CD14-positive monocyte (primary cell): ENCODE data around the gene EYS. TPM values are rescaled to one million over a fixed set of nuclear protein-coding genes. Genes with fewer than 3 reads are reported as not detected.

Source experiments
- DNase-seq, 3 donors: peaks; one replicate each; pipeline ENCODE4 v3.0.0-alpha.2; 2011 to 2022
- H2AFZ ChIP-seq: 2 replicates; pipeline ENCODE4 v1.6.0; 2012; ENCODE audit warnings: mild to moderate bottlenecking, low read depth, low read length, inconsistent platforms; ENCODE audit not compliant: insufficient read depth, poor library complexity, severe bottlenecking
- H3K27ac ChIP-seq, 2 donors: 1 replicate in 1 of 2; 2 replicates in 1 of 2; pipeline ENCODE4 v1.5.1; 2012 to 2013; ENCODE audit warnings: low read length in 2 of 2, control low read depth in 1 of 2, inconsistent platforms in 1 of 2, low read depth in 1 of 2, mild to moderate bottlenecking in 1 of 2
- H3K27me3 ChIP-seq, 2 donors: one replicate each; pipeline versions ENCODE4 v1.6.0 to v1.6.1; 2011 to 2013; ENCODE audit warnings: low read length in 2 of 2; ENCODE audit not compliant: control insufficient read depth in 2 of 2, insufficient read depth in 2 of 2
- H3K36me3 ChIP-seq, 2 donors: replicated peaks in 1 of 2; 1 replicate in 1 of 2; 2 replicates in 1 of 2; pipeline versions ENCODE4 v1.5.1 to v1.6.1; 2012 to 2013; ENCODE audit warnings: low read length in 2 of 2, control low read depth in 1 of 2, inconsistent platforms in 1 of 2, mild to moderate bottlenecking in 1 of 2; ENCODE audit not compliant: insufficient read depth in 2 of 2, control insufficient read depth in 1 of 2
- H3K4me1 ChIP-seq, 2 donors: 1 replicate in 1 of 2; 2 replicates in 1 of 2; pipeline versions ENCODE4 v1.5.1 to v1.6.1; 2012 to 2013; ENCODE audit warnings: low read length in 2 of 2, control low read depth in 1 of 2, inconsistent platforms in 1 of 2, mild to moderate bottlenecking in 1 of 2, moderate library complexity in 1 of 2; ENCODE audit not compliant: insufficient read depth in 2 of 2, control insufficient read depth in 1 of 2
- H3K4me2 ChIP-seq: replicated peaks from 2 replicates; pipeline ENCODE3; 2012; ENCODE audit warnings: low read length, moderate library complexity, mild to moderate bottlenecking; ENCODE audit not compliant: poor library complexity, severe bottlenecking; ENCODE audit errors: extremely low read depth
- H3K4me3 ChIP-seq, 3 experiments: fragments of 200-600 bp in 1 of 3; sonication (generic) in 1 of 3; replicated peaks in 1 of 3; 1 replicate in 2 of 3; 2 replicates in 1 of 3; pipeline ENCODE4 v1.5.1; 2011 to 2013; ENCODE audit warnings: low read length in 3 of 3, mild to moderate bottlenecking in 3 of 3, control low read depth in 2 of 3, low read depth in 2 of 3, inconsistent platforms in 1 of 3, moderate library complexity in 1 of 3
- H3K79me2 ChIP-seq: 2 replicates; pipeline ENCODE4 v1.6.0; 2012; ENCODE audit warnings: mild to moderate bottlenecking, control low read depth, inconsistent platforms, low read length, moderate library complexity; ENCODE audit not compliant: insufficient read depth
- H3K9ac ChIP-seq: 2 replicates; pipeline ENCODE4 v1.6.0; 2017; ENCODE audit warnings: low read length, mild to moderate bottlenecking; ENCODE audit not compliant: insufficient read depth, poor library complexity, severe bottlenecking
- H3K9me3 ChIP-seq, 2 donors: replicated peaks in 1 of 2; 1 replicate in 1 of 2; 2 replicates in 1 of 2; pipeline versions ENCODE4 v1.5.1 to v1.6.1; 2012 to 2013; ENCODE audit warnings: low read length in 2 of 2, control low read depth in 1 of 2; ENCODE audit not compliant: control insufficient read depth in 1 of 2, insufficient read depth in 1 of 2
- H4K20me1 ChIP-seq: 2 replicates; pipeline ENCODE4 v1.6.0; 2012; ENCODE audit warnings: mild to moderate bottlenecking, low read length, control low read depth, moderate library complexity; ENCODE audit not compliant: insufficient read depth
- H3K27ac Mint-ChIP-seq, 7 donors: one replicate each; pipeline ENCODE4 v1.8.0; 2020; ENCODE audit warnings: mild to moderate bottlenecking in 7 of 7, mixed read lengths in 7 of 7, moderate library complexity in 6 of 7, inconsistent platforms in 2 of 7
- H3K27me3 Mint-ChIP-seq, 3 donors: one replicate each; pipeline ENCODE4 v1.8.0; 2021 to 2022; ENCODE audit warnings: low read depth in 3 of 3, mild to moderate bottlenecking in 3 of 3, mixed read lengths in 3 of 3, moderate library complexity in 3 of 3, inconsistent platforms in 1 of 3
- H3K36me3 Mint-ChIP-seq, 2 donors: one replicate each; pipeline ENCODE4 v1.8.0; 2020; ENCODE audit warnings: mixed read lengths in 2 of 2, inconsistent platforms in 1 of 2, mild to moderate bottlenecking in 1 of 2
- H3K4me1 Mint-ChIP-seq: one replicate; pipeline ENCODE4 v1.8.0; 2020; ENCODE audit warnings: mild to moderate bottlenecking, mixed read lengths
- H3K4me3 Mint-ChIP-seq, 2 donors: one replicate each; pipeline ENCODE4 v1.8.0; 2020; ENCODE audit warnings: mild to moderate bottlenecking in 2 of 2, mixed read lengths in 2 of 2, moderate library complexity in 1 of 2
- H3K9me3 Mint-ChIP-seq, 7 donors: one replicate each; pipeline ENCODE4 v1.8.0; 2020 to 2022; ENCODE audit warnings: mixed read lengths in 7 of 7, mild to moderate bottlenecking in 6 of 7, moderate library complexity in 6 of 7, inconsistent platforms in 2 of 7
- WGBS: methylation state at CpG from one replicate; pipeline ENCODE4 v1.1.5; 2013; ENCODE audit warnings: missing lambda C conversion rate; ENCODE audit not compliant: insufficient coverage; 5-methylcytosine and 5-hydroxymethylcytosine counted together
- intact Hi-C, 2 donors: fragments of 100-400 bp; cut with micrococcal nuclease; formaldehyde crosslinking; loops; one replicate each; pipeline versions ENCODE4 v1.15.0 to v1.15.1; 2023
- polyA plus RNA-seq, 3 donors: library from polyadenylated mRNA; depleted of rRNA in 1 of 3; unstranded in 2 of 3; stranded (reverse) in 1 of 3; fragments of 300-500 nt in 2 of 3; fragments of >200 nt in 1 of 3; fragmentation: Illumina TruSeq in 2 of 3; gene quantifications; 1 replicate in 2 of 3; 2 replicates in 1 of 3; pipeline ENCODE4 v1.2.3, GENCODE V29; 2012 to 2021
- TF ChIP-seq, protein P1 (sequence below): fragments of 200-600 bp; IDR thresholded peaks from one replicate; pipeline ENCODE4 v1.8.0; 2022; ENCODE audit warnings: antibody characterized with exemption, mild to moderate bottlenecking

The EYS gene
- polyA plus RNA-seq, 3 donors = 0.01 to 0.03 TPM; not detected in 1

DNA sequence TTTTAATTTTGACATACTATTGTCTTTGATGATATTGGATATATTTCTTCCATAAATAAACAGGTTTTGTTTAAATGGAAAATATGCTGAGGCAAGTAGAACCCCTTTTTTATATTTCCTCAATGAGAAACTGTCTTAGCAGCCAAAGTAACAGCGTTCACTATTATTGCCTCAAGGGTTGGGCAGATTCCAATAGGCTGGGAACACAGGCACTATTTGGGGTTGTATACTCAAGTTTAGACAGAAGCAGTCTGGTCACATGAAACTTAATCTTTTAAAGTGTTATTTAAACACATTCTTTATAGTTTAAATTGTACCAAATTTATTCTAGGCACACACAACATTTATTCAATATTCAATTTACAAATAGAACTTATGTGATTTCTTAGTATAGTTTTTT lies 520.2 kb downstream of the EYS start:
- Histone ChIP-seq H3K4me3 (no peak overlapping the region), H3K27ac (no peak overlapping the region), H3K79me2 (no peaks in the 10 kb centered on the region), H3K9me3 (no peaks in the 10 kb centered on the region), H3K4me2 (no peak overlapping the region), H2AFZ (no peak overlapping the region), H4K20me1 (no peaks in the 10 kb centered on the region), H3K4me1 (no peaks in the 10 kb centered on the region), H3K27me3 (no peaks in the 10 kb centered on the region), H3K36me3 (no peaks in the 10 kb centered on the region), H3K9ac (no peak overlapping the region)
- Mint-ChIP-seq H3K9me3 (peaks cover 0 to 4% (median 0%) of the 10 kb centered on the region in 7 donors), H3K27me3 (no peaks in the 10 kb centered on the region), H3K36me3 (no peaks in the 10 kb centered on the region), H3K27ac (no peak overlapping the region), H3K4me1 (no peaks in the 10 kb centered on the region), H3K4me3 (no peak overlapping the region)
- TF ChIP-seq, protein P1, sequence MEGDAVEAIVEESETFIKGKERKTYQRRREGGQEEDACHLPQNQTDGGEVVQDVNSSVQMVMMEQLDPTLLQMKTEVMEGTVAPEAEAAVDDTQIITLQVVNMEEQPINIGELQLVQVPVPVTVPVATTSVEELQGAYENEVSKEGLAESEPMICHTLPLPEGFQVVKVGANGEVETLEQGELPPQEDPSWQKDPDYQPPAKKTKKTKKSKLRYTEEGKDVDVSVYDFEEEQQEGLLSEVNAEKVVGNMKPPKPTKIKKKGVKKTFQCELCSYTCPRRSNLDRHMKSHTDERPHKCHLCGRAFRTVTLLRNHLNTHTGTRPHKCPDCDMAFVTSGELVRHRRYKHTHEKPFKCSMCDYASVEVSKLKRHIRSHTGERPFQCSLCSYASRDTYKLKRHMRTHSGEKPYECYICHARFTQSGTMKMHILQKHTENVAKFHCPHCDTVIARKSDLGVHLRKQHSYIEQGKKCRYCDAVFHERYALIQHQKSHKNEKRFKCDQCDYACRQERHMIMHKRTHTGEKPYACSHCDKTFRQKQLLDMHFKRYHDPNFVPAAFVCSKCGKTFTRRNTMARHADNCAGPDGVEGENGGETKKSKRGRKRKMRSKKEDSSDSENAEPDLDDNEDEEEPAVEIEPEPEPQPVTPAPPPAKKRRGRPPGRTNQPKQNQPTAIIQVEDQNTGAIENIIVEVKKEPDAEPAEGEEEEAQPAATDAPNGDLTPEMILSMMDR = no peak
- intact Hi-C loops = no loop called here
- DNase-seq = no peak
- WGBS = no CpG with 5 or more reads among the region's 1 CpG

DNA sequence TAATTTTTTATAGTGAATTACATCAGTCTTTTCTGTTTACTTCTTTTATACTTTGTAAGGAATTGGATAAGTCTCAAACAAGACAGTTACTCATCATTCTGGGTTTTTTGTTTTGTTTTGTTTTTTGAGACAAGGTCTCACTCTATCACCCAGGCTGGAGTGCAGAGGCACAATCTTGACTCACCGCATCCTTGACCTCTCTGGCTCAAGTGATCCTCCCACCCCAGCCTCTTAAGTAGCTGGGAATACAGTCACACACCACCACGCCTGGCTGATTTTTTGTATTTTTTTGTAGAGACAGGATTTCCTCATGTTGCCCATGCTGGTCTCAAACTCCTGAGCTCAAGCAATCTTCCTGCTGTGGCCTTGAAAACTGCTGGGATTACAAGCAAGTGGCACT lies 524.3 kb downstream of the EYS start:
- Mint-ChIP-seq H3K9me3 (peaks cover 0 to 13% (median 5%) of the 10 kb centered on the region in 7 donors), H3K36me3 (no peaks in the 10 kb centered on the region)

More for the DNA sequence above, 524.3 kb downstream of the EYS start:
- Mint-ChIP-seq H3K27me3 (no peaks in the 10 kb centered on the region), H3K27ac (no peak overlapping the region), H3K4me1 (no peaks in the 10 kb centered on the region), H3K4me3 (no peak overlapping the region)
- H3K27me3 ChIP-seq = no peaks in the 10 kb centered on the region
- WGBS = no CpG with 5 or more reads among the region's 2 CpGs
- no peaks in the 10 kb centered on the region for H3K79me2 ChIP-seq
- H3K4me3 ChIP-seq = no peak overlapping the region
- no peaks in the 10 kb centered on the region for H4K20me1 ChIP-seq
- H2AFZ ChIP-seq = no peak overlapping the region
- H3K9me3 ChIP-seq = peaks cover 0 to 4% of the 10 kb centered on the region in 2 donors
- no peak overlapping the region for H3K27ac ChIP-seq
- no peaks in the 10 kb centered on the region for H3K36me3 ChIP-seq
- H3K4me1 ChIP-seq = no peaks in the 10 kb centered on the region
- DNase-seq = no peak
- no peak overlapping the region for H3K4me2 ChIP-seq
- H3K9ac ChIP-seq = no peak overlapping the region
- TF ChIP-seq, protein P1 = no peak
- intact Hi-C loops = no loop called here
